Amniotic stem cell (primary cell): ENCODE measurements around the gene ABHD18.
"Not testable (repeated sequence)": the region's sequence is repeated elsewhere in the genome, so short reads cannot be mapped to it uniquely, and the experiment has no call there.

Source experiments
- DNase-seq: peaks from one replicate; lab custom pipeline; 2025; lab: John Stamatoyannopoulos, UW

ABHD18 gene

GRCh38 chr4:127993151-127993550 is 27.9 kb downstream of the ABHD18 start:
- DNase-seq, result no peak

- DNase-seq, result peak; percentile 36
Measured at GRCh38 chr4:127995776-127996175, 30.6 kb downstream of the ABHD18 start.

DNA sequence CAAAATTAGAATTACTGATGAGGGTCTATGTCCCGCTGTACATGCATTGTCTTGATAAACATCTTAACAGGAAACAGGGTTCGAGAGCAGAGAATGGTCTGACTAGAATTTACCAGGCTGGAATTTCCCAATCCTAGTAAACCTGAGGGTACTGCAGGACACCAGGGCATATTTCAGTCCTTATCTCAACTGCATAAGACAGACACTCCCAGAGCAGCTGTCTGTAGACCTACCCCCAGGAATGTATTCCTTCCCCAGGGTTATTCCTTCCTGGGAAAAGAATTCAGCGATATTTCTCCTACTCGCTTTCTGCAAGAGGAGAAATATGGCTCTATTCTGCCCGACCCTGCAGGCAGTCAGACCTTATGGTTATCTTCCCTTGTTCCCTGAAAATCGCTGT is 31.3 kb downstream of the ABHD18 start:
- not testable (repeated sequence) for DNase-seq

DNA sequence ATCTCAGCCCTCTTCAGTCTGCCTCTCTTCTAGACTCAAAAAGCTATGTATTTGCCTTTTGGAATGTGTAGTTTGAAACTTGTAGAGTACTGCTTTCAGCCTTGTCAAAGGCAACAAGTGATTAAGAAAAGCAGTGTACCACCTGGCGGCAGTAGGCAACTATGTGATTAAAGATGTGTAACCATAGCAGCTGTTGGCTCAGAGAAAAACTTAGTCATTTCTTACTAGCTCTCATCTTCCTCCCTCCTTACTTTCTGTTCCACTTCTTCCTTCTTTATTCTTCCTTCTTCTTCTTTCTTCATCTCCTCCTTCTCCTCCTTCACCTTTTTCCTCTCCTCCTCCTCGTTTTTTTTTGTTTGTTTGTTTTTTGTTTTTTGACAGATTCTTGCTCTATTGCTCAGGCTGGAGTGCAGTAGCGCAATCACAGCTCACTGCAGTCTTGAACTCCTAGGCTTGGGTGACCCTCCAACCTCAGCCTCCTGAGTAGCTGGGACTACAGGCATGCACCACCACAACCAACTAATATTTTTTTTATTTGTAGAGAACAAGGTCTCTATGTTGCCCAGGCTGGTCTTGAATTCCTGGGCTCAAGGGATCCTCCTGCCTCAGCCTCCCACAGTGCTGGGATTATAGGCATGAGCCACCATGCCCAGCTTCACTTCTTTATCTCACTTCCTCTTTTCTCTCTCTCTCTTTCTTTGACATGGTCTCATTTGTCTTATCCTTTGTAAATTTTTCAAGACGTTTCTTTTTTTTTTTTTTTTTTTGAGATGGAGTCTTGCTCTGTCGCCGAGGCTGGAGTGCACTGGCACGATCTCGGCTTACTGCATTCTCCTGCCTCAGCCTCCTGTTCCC is 32.6 kb downstream of the ABHD18 start:
- peak; percentile 41 for DNase-seq

DNA sequence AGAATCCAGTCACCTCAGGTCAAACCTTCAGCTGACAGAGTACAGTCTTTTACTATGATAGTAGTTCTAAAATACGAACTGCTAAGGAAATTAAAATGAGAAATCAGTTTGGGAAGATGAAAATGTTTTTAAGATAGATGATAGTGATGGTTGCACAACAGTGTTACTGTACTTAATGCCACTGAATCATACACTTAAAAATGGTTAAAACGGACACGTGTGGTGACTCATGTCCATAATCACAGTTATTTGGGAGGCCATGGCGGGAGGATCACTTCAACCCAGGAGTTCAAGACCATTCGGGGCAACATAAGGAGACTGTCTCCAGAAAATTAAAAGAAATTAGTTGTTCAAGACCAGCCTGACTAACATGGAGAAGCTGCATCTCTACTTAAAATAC is 41.4 kb downstream of the ABHD18 start:
- no peak for DNase-seq

GRCh38 chr4:128009428-128009827 is 44.2 kb downstream of the ABHD18 start:
- DNase-seq, result no peak

- DNase-seq, result no peak
Measured at GRCh38 chr4:128025319-128025718, 60.1 kb downstream of the ABHD18 start.

DNA sequence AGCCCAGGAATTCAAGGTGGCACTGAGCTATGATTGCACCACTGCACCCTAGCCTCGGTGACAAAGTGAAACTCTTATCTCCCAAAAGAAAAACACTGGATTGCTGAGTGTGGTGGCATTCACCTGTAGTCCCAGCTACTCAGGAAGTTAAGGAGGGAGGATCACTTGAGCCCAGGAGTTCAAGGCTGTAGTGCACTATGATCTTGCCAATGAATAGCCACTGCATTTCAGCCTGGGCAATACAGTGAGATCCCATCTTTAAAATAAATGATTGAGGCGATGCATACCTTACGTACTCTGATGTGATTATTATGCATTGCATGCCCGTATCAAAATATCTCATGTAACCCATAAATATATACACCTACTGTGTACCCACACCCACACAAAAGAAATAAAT is 64.7 kb downstream of the ABHD18 start:
- DNase-seq, result no peak

DNA sequence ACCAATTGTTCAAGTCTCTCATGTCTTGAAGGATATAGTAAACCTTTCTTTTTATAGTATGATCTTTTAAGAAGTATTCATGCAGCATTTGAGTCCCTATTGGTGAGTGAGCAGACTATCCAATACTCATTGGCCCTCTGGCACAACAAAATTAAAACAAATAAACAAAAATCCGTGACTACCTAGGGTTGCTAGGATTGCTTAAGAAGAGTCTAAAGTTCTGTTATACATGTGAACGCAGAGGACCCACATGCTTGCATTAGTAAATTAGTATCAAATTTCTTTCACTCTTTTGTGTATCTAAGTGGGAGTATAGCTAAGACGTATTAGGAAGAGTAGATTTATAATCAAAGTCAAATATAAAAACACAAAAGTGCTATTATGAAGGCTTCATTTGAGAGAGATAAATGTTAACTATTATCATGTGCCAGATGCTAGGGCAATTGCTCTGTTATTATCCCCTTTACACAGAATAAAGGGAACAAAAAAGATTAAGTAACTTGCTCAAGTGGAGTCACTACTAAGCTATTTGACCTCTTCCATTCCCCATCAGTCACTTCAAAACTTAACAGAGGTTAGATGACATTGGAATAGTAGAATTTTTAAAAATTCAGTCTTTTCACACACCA is 66.7 kb downstream of the ABHD18 start:
- DNase-seq, result no peak

DNA sequence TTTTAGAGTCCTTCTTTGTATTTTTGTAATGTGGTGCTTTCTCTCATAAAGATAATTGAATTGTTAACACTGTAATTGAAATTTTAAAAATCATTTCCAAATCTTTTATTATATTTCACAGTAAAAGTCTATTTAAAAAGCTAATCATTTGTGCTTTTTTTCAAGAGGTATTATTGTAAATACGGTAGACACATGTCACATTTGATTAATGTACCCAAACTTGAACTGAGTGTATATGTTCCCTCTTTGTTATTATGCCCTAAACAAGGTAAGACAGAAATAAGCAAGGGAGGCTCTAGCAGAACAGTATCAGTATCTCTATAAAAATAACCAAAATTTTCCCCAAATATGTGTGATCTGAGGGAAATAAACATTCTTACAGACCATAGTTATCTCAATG is 74.4 kb downstream of the ABHD18 start:
- DNase-seq, result no peak

DNA sequence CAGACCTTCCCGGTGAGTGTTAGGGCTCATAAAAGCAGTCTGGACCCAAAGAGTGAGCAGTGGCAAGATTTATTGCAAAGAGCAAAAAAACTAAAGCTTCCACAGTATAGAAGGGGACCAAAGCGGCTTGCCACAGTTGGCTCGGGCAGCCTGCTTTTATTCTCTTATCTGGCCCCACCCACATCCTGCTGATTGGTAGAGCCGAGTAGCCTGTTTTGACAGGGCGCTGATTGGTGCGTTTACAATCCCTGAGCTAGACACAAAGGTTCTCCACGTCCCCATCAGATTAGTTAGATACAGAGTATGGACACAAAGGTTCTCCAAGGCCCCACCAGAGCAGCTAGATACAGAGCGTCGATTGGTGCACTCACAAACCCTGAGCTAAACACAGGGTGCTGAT is 81.8 kb downstream of the ABHD18 start:
- not testable (repeated sequence) for DNase-seq

GRCh38 chr4:128047514-128047913 is 82.3 kb downstream of the ABHD18 start:
- not testable (repeated sequence) for DNase-seq

- not testable (repeated sequence) for DNase-seq
Measured at GRCh38 chr4:128051229-128051628, 86.0 kb downstream of the ABHD18 start.

- DNase-seq, result not testable (repeated sequence)
Measured at GRCh38 chr4:128054907-128055306, 89.7 kb downstream of the ABHD18 start.

DNA sequence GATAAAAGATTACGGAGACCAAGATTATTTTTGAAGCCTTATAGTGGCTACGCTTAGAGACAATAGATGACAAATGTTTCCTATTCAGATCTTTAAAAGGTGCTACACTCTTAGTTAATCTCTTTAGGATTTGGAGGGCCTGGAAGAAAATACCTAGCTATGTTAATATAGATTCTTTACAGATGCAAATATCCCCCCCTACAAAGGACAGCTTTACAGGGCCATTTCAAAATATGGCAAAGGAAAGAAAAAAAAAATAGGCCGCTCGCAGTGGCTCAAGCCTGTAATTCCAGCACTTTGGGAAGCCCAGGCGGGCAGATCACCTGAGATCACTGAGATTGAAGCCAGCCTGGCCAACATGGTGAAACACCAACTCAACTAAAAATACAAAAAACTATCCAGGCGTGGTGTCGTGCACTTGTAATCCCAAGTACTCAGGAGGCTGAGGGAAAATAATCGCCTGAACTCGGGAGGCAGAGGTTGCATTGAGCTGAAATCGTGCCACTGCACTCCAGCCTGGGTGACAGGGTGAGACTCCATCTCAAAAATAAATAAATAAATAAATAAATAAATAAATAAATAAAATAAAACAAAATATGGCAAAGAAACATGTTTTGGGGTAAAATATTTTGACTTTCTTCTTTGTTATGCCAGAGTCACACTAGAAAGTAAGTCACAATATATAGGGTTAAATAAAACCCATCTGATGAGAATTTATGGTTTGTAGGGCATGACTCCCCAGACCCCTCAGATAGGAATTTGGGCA is 90.4 kb downstream of the ABHD18 start:
- not testable (repeated sequence) for DNase-seq

- DNase-seq, result no peak
Measured at GRCh38 chr4:128056396-128056795, 91.2 kb downstream of the ABHD18 start.

- no peak for DNase-seq
Measured at GRCh38 chr4:128060121-128060698, 95.0 kb downstream of the ABHD18 start.

DNA sequence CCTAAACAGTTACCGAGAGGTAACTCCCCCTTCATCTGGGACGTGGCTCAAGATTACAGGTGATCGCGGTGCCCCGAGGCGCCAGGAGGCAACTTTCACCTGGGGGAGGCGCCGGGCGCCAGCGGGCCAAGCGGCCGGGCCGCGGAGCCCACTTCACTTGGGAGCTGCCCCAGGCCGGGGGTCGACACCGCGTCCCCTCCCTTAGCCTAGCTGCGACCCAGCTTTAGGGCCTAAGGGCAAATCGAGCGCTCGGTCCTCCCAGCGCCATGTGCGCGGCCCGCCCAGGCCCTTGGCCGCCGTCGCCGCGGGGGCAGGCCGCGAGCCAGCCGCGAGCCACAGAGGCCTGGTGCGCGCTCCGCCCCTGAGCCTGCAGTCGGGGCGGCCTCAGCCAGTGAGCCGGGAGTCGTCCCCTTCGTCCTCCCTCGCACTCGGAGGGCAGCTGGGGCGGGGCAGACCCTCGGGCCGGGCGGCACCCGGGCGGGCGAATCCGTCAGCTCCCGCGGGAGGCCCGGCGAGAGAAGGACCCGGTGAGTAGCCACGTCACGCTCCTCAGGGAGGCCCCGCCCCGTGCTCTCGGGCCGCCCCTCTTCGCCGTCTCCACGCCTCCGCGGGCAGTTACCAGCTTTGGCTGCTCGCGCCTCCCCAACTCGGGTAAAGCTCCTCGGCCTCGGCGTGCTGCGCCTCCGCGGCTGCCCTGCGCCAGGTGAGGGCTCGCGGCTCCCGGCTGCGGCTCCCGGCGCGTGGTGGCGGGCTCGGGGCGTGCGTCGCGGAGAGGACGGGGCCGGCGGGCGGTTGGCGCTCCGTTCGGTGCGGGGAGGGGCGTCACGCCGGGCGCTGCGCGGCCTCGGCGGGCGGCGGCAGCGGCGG is 95.7 kb downstream of the ABHD18 start, which contains the start of gene LARP1B:
Gene LARP1B (plus strand): TSS at position 614 of the 867 bp plus-strand sequence. CDS start 13,640 bp downstream, outside the sequence.
- DNase-seq, result peak; percentile 94

DNA sequence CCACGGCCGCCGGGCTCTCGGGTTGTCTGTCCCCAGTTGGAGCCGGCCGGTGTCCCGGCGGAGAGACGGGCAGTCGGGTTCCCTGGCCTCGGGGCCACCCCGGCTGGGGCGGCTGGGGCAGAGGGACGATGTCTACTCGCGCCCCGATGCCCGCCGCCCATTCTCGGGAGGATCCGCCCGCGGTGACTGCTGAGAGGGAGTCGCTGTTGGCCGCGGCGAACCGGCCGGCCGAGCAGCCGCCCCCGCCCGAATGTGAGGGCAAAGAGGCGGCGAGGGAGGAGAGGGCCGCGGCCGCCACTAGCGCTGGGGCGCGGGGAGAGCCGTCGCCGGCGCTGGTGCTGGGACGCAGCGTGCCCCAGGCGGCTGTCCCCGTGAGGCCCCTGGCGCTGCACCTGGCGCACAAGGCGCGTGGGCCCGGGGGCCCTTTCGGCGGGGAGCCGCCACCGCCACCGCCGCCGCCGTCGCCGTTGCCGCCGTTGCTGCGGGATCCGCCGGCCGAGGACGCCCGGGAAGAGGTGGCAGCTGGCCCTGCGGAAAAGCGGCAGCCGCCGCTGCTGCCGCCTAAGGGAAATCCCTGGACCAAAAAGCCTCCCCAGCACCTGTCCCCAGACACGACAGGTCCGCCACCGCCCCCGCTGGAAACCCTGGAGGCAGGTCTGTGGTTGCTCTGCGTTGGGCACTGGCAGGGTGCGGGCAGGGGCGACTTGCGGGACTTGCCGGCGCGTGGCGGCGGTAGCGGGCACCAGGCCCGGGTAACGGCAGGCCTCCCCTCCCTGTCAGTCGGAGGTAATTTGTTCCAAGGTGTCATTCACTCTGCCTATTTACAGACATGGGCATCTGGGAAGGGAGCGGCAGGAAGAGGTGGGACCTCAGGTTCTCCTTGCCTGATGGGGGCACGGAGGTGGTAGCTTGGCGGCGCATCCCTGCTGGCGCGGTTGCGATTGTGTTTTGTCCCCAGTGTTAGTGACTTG is 96.6 kb downstream of the ABHD18 start:
- DNase-seq, result peak; percentile 36

DNA sequence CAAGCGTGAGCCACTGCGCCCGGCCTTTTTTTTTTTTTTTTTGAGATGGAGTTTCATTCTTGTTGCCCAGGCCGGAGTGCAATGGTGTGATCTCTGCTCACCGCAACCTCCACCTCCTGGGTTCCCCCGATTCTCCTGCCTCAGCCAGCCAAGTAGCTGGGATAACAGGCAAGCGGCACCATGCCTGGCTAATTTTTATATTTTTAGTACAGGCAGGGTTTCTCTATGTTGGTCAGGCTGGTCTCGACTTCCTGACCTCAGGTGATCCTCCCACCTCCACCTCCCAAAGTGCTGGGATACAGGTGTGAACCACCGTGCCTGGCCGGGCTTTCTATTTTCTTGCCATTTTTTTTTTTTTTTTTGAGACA is 101.2 kb downstream of the ABHD18 start:
- DNase-seq, result not testable (repeated sequence)
